ENCODE measurements around the gene GRM7.

The GRM7 gene

GRCh38 chr3:7518026-7518425 is 657.1 kb downstream of the GRM7 start:
- DNase-seq = no peak

DNA sequence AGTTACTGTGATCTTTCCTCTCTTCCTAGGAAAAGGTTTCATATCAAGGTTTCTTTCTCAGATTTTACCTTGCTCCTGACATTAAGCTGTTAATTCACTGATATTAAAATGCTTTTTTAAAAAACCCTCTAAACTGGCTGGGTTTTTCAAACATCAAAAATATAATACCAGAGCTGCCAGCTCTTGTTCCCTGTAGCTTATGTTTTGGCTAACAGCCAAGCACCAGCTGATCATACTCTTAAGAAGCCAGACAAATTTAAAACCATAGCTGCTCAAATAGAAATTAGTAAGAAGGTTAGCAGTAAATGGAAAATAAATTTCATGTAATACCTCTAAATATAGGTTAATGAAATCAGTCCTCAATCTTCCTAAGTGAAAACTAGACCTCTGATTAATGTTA is 657.5 kb downstream of the GRM7 start:
- no peak for DNase-seq

DNA sequence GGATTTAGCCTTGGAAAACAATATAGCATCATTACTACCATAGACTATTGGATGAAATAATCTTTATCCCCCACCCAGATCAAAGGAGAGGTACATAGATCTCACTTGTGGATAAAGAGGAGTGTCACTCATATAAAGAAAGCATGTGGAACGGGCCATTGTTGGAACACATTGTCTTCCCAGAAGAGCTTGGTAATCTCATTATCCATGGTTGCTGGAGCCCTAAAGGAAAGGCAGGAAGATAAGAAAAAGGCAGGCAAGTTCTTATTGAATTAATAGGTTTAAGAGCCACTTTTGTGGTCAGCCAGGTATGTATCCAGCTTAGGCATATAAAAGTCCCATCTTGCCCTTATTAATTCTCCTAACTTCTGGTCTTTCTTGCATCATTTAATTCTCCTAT is 659.1 kb downstream of the GRM7 start:
- no peak for DNase-seq

- no peak for DNase-seq
Observed at GRCh38 chr3:7520593-7520992, 659.7 kb downstream of the GRM7 start.

DNA sequence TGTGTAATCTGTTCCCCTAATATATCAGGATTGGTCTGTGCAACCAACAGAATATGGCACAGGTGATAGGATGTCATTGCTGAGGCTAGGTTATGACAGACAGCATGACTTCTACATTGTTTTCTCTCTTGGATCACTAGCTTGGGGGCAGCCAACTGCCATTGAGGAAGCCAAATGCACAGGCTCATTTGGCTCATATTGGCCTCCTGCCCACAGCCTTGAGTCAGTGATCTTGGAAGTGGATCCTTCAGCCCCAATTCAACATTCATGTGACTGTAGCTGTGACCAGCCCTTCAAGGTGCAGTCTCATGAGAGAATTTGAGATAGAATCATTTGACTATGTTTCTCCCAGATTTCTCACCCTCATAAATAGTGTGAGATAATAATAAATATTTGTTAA is 675.6 kb downstream of the GRM7 start:
- DNase-seq = no peak

GRCh38 chr3:7536921-7537320 is 676.0 kb downstream of the GRM7 start:
- DNase-seq = no peak

DNA sequence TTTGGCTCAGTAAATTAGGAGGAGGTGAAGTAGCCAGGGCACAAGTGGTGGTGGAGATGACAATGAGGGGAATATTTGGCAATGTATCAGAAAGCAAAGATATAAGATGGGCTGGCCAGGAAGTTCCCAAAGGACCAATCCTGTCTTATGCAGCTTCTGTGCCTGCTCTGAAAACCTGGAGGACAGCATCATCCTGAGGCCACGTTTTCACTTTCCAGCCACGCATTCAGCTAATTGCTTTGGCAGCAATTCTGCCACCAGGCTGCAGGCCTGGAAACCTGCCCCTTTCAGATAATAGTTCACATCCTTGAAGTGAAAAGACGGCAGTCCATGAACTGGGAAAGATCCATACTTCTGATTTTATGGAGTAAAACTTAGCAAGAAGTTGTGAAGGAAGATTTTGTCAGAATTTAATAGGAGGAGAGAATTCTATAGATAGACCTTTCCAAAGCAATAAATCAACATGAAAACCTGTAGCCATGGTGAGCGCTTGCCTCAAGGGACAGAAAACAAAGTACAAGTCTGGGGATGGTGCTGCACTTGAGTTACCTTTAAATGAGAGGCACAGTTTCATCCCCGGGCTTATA is 682.5 kb downstream of the GRM7 start:
- DNase-seq = no peak

DNA sequence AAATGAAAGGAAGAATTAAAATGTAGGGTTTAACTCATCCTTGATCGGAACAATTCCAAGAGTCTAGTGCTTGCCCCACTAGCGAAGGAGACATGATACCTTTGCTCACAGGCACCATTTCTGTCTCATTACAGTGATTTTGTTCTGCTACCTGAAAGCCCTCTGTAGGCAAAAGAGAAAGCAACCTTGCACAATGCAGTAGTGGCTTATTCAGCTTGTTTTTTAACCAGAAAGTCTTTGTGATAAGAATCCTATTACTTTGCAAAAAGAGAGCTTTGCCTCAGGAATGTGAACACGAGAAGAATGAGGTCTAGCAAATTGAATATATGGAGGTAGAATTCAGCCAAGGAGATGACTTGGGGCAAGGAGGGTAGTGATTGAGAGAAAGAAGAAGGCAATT is 684.4 kb downstream of the GRM7 start:
- no peak for DNase-seq

GRCh38 chr3:7546253-7546652 is 685.3 kb downstream of the GRM7 start:
- no peak for DNase-seq

DNA sequence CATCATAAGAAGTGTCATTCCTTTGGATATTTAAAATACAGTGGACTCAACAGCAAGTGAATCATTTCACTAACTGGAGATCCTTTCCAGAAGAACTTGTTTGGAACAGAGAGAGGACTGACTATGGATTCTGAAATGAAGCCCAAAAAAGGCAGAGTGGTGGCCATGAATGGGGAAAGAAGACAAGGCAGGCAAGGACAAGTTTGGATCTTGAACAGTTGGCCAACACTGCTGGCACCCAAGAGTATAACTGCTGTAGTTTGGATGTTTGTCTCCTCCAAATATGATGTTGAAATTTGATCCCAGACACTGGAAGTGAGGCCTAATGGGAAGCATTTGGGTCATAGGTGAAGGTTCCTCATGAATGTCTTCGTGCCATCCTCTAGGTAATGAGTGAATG is 686.9 kb downstream of the GRM7 start:
- no peak for DNase-seq

- DNase-seq = no peak
Observed at GRCh38 chr3:7562892-7563291, 702.0 kb downstream of the GRM7 start.

DNA sequence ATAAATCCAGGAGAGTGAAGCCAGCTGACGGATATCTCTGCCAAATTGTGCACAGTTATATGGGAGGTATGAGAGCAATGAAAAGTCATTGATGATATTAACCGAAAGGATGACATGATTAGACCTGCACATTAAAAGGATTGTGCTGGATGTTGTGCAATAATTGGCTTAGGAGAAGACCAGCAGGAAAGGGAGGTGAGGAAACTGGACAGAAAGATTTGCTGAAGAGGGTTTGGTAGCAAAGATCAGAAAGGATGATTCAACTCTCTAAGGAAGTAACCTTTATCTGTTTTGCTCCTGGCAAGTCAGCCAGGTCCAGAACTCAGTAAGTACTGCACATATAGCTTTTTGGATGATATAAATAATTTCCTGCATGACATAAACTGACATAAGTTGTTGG is 704.7 kb downstream of the GRM7 start:
- no peak for DNase-seq

DNA sequence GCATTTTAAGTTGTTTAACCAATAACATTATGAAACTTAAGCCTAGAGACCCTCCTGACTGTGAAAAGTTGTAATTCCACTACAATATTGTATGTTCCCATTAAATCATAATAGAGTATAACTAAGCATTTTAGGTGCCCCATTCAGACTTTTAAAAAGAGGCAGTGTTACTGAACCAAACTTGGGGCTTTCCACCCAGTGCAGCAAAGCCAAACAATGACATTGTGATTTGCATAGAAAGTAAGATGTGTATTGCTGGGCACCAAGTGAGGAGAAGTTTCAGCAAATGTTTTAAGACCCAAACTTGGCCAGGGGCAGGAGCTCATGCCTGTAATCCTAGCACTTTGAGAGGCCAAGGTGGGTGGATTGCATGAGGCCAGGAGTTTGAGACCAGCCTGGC is 706.2 kb downstream of the GRM7 start:
- DNase-seq = no peak

GRCh38 chr3:7568526-7569184 is 707.7 kb downstream of the GRM7 start:
- no peak for DNase-seq

DNA sequence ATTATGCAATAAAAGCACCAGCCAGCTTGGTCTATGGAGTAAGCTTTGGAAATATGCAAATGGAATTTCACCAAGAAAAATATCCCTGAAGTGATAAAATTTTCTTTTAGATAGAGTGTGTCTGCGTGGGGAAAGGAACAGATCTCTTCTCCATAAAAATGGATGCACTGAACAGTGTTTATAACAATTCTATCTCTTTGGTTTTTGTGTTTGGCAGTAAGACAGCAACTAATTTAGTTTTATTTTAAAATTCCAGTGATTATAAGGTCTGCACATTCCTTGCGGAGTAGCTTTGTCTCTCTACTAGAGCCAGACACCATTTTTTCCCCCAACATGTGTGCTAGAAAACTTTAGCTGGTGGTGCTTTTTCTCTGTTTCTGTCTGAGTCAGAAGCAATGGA is 712.4 kb downstream of the GRM7 start:
- no peak for DNase-seq

DNA sequence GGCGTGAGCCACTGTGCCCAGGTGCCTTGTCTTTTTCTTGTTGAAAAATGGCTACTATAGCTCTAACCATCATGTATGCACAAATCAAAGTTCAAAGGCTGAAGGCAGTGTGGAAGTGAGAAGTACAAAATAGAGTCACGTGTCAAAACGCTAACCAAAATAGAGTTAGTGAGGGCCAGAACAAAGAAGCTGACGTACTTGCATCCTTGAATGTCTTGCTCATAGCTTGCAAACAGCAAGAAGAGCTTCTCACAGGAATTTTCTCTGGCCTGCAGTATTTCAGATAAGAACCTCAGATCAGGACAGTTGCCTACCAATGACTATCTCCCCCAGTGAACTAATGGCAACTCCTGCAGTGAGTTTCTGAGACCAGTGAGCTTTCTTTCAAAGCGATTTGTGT is 713.5 kb downstream of the GRM7 start:
- DNase-seq = no peak

- no peak for DNase-seq
Observed at GRCh38 chr3:7576071-7576470, 715.2 kb downstream of the GRM7 start.

DNA sequence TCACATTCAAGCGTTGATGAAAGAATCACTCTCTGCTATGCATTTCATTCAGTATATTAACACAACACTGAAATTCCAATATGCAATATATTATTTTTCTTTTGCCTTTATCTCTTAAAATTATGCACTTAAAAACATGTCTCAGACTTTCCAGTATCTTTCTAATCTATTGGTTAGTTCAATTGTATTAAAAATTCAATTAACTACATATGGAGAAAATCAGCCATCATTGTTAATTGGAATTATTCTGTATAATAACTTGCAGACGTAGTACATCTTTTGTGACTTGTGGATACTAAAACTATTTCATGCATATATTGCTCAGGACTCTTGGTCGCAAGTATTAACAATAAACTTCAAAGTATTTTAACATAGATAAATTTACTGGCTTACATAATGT is 715.6 kb downstream of the GRM7 start:
- no peak for DNase-seq

DNA sequence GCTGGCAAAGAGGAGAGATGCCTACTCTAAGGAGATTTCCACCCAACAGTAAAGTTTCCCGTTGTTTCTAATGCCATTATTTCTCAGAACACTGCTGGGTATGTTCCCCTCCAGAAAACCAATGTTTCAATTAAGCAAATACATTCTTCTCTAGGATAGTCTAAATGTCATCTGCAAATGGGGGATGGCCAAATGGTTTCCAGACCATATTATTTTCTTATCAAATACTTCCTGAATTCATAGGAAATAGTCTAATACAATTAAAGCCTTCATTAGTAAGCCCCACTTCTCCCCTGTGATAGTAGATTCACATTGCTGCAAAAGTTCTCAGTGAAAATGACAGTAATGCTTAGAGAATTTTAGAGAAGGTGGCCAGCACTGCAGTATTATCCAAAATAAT is 716.6 kb downstream of the GRM7 start:
- DNase-seq = no peak

DNA sequence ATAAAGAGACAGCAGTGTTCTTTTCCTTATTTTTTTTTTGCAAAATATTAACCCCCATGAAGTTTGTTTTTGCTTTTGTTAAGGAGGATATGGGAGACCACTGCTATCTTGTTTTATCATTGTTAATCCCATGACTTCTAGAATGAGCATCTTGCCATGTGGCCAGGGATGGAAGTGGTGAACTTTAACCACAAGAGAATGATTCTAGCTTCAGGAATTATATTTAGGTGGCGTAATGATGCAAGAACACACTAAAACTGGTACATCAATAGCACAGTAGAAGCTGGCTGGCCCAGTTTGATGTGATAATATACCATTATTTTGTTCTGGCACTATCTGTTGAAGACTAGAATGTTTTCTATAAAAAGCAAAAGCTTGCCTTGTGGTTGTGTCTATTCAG is 720.9 kb downstream of the GRM7 start:
- DNase-seq = no peak

DNA sequence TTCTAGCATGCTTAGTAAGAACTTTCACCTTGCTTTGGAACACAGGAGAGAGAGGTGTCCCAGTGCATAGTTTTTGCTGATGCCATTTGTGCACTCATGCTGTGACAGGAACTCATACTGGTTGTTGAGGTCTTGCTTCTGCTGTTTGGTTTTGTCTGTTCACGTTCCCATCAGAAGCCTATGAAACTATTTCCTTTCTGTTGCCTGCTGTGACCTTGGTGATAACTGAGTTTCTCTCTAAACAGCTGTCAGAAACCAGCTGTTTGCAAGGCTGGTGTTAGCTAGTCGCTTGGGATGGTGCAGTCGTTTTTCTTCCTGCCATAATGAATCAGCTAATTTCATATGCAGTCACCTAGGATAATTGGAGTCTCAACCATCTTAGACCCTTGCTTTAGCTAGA is 724.1 kb downstream of the GRM7 start:
- DNase-seq = no peak

DNA sequence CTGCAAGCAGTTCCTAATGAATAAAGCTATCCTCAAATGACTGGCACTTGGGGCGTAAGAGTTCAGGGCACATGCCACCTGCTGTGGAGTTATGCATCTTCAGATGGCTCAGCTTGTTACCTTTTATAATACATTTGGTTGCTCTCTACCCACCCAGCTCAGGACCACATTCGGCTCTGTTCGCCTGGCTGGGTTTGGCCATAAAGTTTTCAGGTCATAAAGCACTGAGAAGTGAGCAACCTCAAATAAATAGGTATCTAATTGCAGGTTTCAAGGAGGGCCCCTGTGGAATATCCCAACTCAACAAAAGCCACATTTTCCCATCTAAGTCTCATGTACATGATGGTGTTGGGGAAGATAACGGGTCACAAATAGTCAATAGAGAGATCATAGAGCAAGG is 727.3 kb downstream of the GRM7 start:
- no peak for DNase-seq

- no peak for DNase-seq
Observed at GRCh38 chr3:7589526-7589925, 728.6 kb downstream of the GRM7 start.

GRCh38 chr3:7602297-7602696 is 741.4 kb downstream of the GRM7 start:
- DNase-seq = no peak

GRCh38 chr3:7607083-7607482 is 746.2 kb downstream of the GRM7 start:
- DNase-seq = no peak
